Activated T-cell treated with anti-CD3 and anti-CD28 coated beads for 1 hour (primary cell): Measurements from ENCODE around the gene NFE2L1.

Source experiments
- DNase-seq: peaks from one replicate; pipeline ENCODE4 v3.0.0-alpha.2; 2020; ENCODE audit warnings: low read depth

The NFE2L1 gene

GRCh38 chr17:48047113-48047740 lies 932 bp upstream of the NFE2L1 start:
- no peak for DNase-seq

- DNase-seq, result no peak
Measured at GRCh38 chr17:48048384-48049126, 396 bp downstream of the NFE2L1 start.

GRCh38 chr17:48051283-48051682 lies 3.1 kb downstream of the NFE2L1 start:
- no peak for DNase-seq

GRCh38 chr17:48051706-48052486 lies 3.7 kb downstream of the NFE2L1 start:
- no peak for DNase-seq

GRCh38 chr17:48052956-48053757 lies 5.0 kb downstream of the NFE2L1 start:
- no peak for DNase-seq

- no peak for DNase-seq
Measured at GRCh38 chr17:48053758-48054237, 5.6 kb downstream of the NFE2L1 start.

- DNase-seq, result no peak
Measured at GRCh38 chr17:48054238-48055185, 6.4 kb downstream of the NFE2L1 start.

GRCh38 chr17:48055531-48056245 lies 7.5 kb downstream of the NFE2L1 start:
- DNase-seq, result no peak

GRCh38 chr17:48056246-48056745 lies 8.1 kb downstream of the NFE2L1 start:
- no peak for DNase-seq

- DNase-seq, result no peak
Measured at GRCh38 chr17:48056879-48057278, 8.7 kb downstream of the NFE2L1 start.

GRCh38 chr17:48057626-48058025 lies 9.5 kb downstream of the NFE2L1 start:
- DNase-seq, result no peak

GRCh38 chr17:48058393-48059124 lies 10.4 kb downstream of the NFE2L1 start:
- no peak for DNase-seq

- DNase-seq, result no peak
Measured at GRCh38 chr17:48059125-48059668, 11.0 kb downstream of the NFE2L1 start.

GRCh38 chr17:48060249-48060648 lies 12.1 kb downstream of the NFE2L1 start:
- DNase-seq, result no peak

GRCh38 chr17:48062273-48062672 lies 14.1 kb downstream of the NFE2L1 start:
- no peak for DNase-seq

GRCh38 chr17:48064638-48065037 lies 16.5 kb downstream of the NFE2L1 start:
- no peak for DNase-seq

GRCh38 chr17:48066192-48066591 lies 18.0 kb downstream of the NFE2L1 start:
- no peak for DNase-seq

GRCh38 chr17:48066656-48067055 lies 18.5 kb downstream of the NFE2L1 start:
- DNase-seq, result no peak

- DNase-seq, result no peak
Measured at GRCh38 chr17:48067245-48067644, 19.1 kb downstream of the NFE2L1 start.
